Smooth muscle cell (in vitro differentiated cells): Measurements from ENCODE around the gene PIGS. TPM values are rescaled to one million over a fixed set of nuclear protein-coding genes. Genes with fewer than 3 reads are reported as not detected.
"Not testable (repeated sequence)": the region's sequence is repeated elsewhere in the genome, so short reads cannot be mapped to it uniquely, and the experiment has no call there.

Experiments used
- DNase-seq: peaks from one replicate; lab custom pipeline; 2025; ENCODE audit not compliant: unreplicated experiment; lab: John Stamatoyannopoulos, UW
- H2AFZ ChIP-seq: fragments of 200-600 bp; sonication (generic); 2 replicates; pipeline ENCODE4 v1.6.0; 2016; ENCODE audit warnings: antibody characterized with exemption, low read depth, mild to moderate bottlenecking
- H3F3A ChIP-seq: fragments of 200-600 bp; sonication (generic); 2 replicates; pipeline ENCODE4 v1.6.0; 2017; ENCODE audit warnings: antibody characterized with exemption, low read depth
- H3K27ac ChIP-seq: fragments of 200-600 bp; sonication (generic); 2 replicates; pipeline ENCODE4 v1.5.1; 2016; ENCODE audit warnings: low read depth, mild to moderate bottlenecking
- H3K27me3 ChIP-seq: fragments of 200-600 bp; sonication (generic); 2 replicates; pipeline ENCODE4 v1.6.1; 2016; ENCODE audit warnings: low read depth, mild to moderate bottlenecking
- H3K36me3 ChIP-seq: fragments of 200-600 bp; sonication (generic); 2 replicates; pipeline ENCODE4 v1.5.1; 2016; ENCODE audit warnings: low read depth
- H3K4me1 ChIP-seq: fragments of 200-600 bp; sonication (generic); 2 replicates; pipeline ENCODE4 v1.5.1; 2016; ENCODE audit warnings: low read depth
- H3K4me2 ChIP-seq: fragments of 200-600 bp; sonication (generic); 2 replicates; pipeline ENCODE4 v1.6.0; 2016; ENCODE audit warnings: mild to moderate bottlenecking
- H3K4me3 ChIP-seq: fragments of 200-600 bp; sonication (generic); 2 replicates; pipeline ENCODE4 v1.5.1; 2016; ENCODE audit warnings: mild to moderate bottlenecking
- H3K79me2 ChIP-seq: fragments of 200-600 bp; sonication (generic); 2 replicates; pipeline ENCODE4 v1.6.0; 2016; ENCODE audit warnings: low read depth, mild to moderate bottlenecking
- H3K9ac ChIP-seq: fragments of 200-600 bp; sonication (generic); 2 replicates; pipeline ENCODE4 v1.6.0; 2016; ENCODE audit warnings: low read depth
- H3K9me3 ChIP-seq: fragments of 200-600 bp; sonication (generic); replicated peaks from 2 replicates; pipeline ENCODE4 v1.5.1; 2016; ENCODE audit warnings: low read depth
- H4K20me1 ChIP-seq: fragments of 200-600 bp; sonication (generic); 2 replicates; pipeline ENCODE4 v1.6.0; 2016; ENCODE audit warnings: low read depth
- CTCF ChIP-seq: fragments of 200-600 bp; sonication (generic); IDR thresholded peaks from 2 replicates; pipeline ENCODE4 v1.5.1; 2017; ENCODE audit warnings: borderline replicate concordance, mild to moderate bottlenecking, antibody characterized with exemption; ENCODE audit not compliant: insufficient read depth, poor library complexity, severe bottlenecking
- WGBS: methylation state at CpG from one replicate; pipeline ENCODE4 v1.1.7; 2016; ENCODE audit warnings: low lambda C conversion rate; 5-methylcytosine and 5-hydroxymethylcytosine counted together
- polyA plus RNA-seq: library from polyadenylated mRNA; unstranded; fragments of >200 nt; fragmentation: Nextera tagmentation; extraction: Ambion mirVana; gene quantifications from 2 replicates; pipeline ENCODE4 v1.2.1, GENCODE V29; 2016
- total RNA-seq: library from RNA; depleted of rRNA; stranded (reverse); fragments of >200 nt; gene quantifications from 2 replicates; pipeline ENCODE4 v1.2.3, GENCODE V29; 2014

Gene PIGS
- total and polyA plus RNA-seq, 2 experiments from 2014 or later: 61.3 to 69.2 TPM

GRCh38 chr17:28523876-28524275 lies 47.4 kb downstream of the PIGS start:
- WGBS: 93% methylated on average over 15 of the region's 15 CpGs
- no peak overlapping the region for H3K4me3 ChIP-seq
- H3F3A ChIP-seq: no peaks in the 10 kb centered on the region
- no peak overlapping the region for H3K27ac ChIP-seq
- peaks cover 4% of the 10 kb centered on the region for H3K4me1 ChIP-seq
- no peak for DNase-seq
- H3K9ac ChIP-seq: no peak overlapping the region
- H3K79me2 ChIP-seq: no peaks in the 10 kb centered on the region
- H3K9me3 ChIP-seq: no peaks in the 10 kb centered on the region
- H2AFZ ChIP-seq: no peak overlapping the region
- TF ChIP-seq CTCF: no peak
- H3K36me3 ChIP-seq: no peaks in the 10 kb centered on the region
- H4K20me1 ChIP-seq: no peaks in the 10 kb centered on the region
- no peak overlapping the region for H3K4me2 ChIP-seq
- H3K27me3 ChIP-seq: no peaks in the 10 kb centered on the region

- Histone ChIP-seq H3K27ac (no peak overlapping the region), H3K4me2 (no peak overlapping the region)
These were observed 48.1 kb downstream of the PIGS start for GRCh38 chr17:28523186-28523585.

DNA sequence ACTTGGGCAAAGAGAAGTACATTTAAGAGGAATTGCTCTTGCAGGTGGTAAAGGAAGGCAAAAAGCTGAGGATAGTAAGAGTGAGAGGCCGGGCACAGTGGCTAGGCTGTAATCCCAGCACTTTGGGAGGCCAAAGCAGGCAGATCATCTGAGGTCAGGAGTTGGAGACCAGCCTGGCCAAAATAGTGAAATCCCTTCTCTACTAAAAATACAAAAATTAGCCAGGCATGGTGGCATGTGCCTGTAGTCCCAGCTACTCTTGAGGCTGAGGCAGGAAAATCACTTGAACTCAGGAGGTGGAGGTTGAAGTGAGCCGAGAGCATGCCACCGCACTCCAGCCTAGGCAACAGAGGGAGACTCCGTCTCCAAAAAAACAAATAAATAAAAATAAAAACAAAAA lies 49.0 kb downstream of the PIGS start:
- not testable (repeated sequence) for H3K27me3 ChIP-seq, H3K4me2 ChIP-seq, H3F3A ChIP-seq, H3K9ac ChIP-seq, H3K36me3 ChIP-seq, H4K20me1 ChIP-seq, H2AFZ ChIP-seq, H3K4me3 ChIP-seq, H3K79me2 ChIP-seq, DNase-seq, H3K4me1 ChIP-seq, H3K27ac ChIP-seq, H3K9me3 ChIP-seq
- WGBS: 95% methylated on average over 4 of the region's 4 CpGs

More at GRCh38 chr17:28523186-28523585, 48.1 kb downstream of the PIGS start:
- peaks cover 4% of the 10 kb centered on the region for H3K4me1 ChIP-seq
- H3K36me3 ChIP-seq: no peaks in the 10 kb centered on the region
- H3K4me3 ChIP-seq: no peak overlapping the region
- H3K9me3 ChIP-seq: no peaks in the 10 kb centered on the region
- H3F3A ChIP-seq: no peaks in the 10 kb centered on the region
- 90% methylated on average over 6 of the region's 6 CpGs for WGBS
- no peak for TF ChIP-seq CTCF
- H2AFZ ChIP-seq: no peak overlapping the region
- H3K79me2 ChIP-seq: no peaks in the 10 kb centered on the region
- H4K20me1 ChIP-seq: no peaks in the 10 kb centered on the region
- H3K27me3 ChIP-seq: no peaks in the 10 kb centered on the region
- no peak overlapping the region for H3K9ac ChIP-seq
- no peak for DNase-seq

- H4K20me1 ChIP-seq: no peaks in the 10 kb centered on the region
- H3K4me1 ChIP-seq: peaks cover 4% of the 10 kb centered on the region
- no peaks in the 10 kb centered on the region for H3F3A ChIP-seq
- H3K27ac ChIP-seq: no peak overlapping the region
- no peak overlapping the region for H3K4me3 ChIP-seq
- 66% methylated on average over 21 of the region's 21 CpGs for WGBS
- no peak overlapping the region for H3K4me2 ChIP-seq
- no peak overlapping the region for H3K9ac ChIP-seq
- H3K27me3 ChIP-seq: no peaks in the 10 kb centered on the region
- no peak for TF ChIP-seq CTCF
- no peaks in the 10 kb centered on the region for H3K9me3 ChIP-seq
- H3K36me3 ChIP-seq: no peaks in the 10 kb centered on the region
- H2AFZ ChIP-seq: no peak overlapping the region
- DNase-seq: no peak
- H3K79me2 ChIP-seq: no peaks in the 10 kb centered on the region
These were observed 49.8 kb downstream of the PIGS start for GRCh38 chr17:28521311-28522085.
